H1 (cell line): ENCODE data around the gene CHST2. TPM values are rescaled to one million over a fixed set of nuclear protein-coding genes. Genes with fewer than 3 reads are reported as not detected.

Source experiments
- CTCF ChIA-PET: fragments of 300-600 bp; sonication (Branson Sonifier 250); formaldehyde crosslinking; loops from one replicate; lab custom pipeline; 2021; ENCODE audit not compliant: partially characterized antibody; lab: Charles Lee
- POLR2A ChIA-PET: fragments of 300-600 bp; sonication (Branson Sonifier 250); formaldehyde crosslinking; loops from one replicate; lab custom pipeline; 2021; ENCODE audit warnings: inconsistent platforms; ENCODE audit not compliant: partially characterized antibody; lab: Charles Lee
- DNase-seq, 2 experiments: peaks; one replicate each; pipeline versions ENCODE4 v3.0.0 to v3.0.0-alpha.2; 2010 to 2022; ENCODE audit warnings: low spot score in 2 of 2, low read depth in 1 of 2, mixed read lengths in 1 of 2
- FAIRE-seq: peaks from 2 replicates; lab custom pipeline; 2011; peaks lifted over from hg19 to GRCh38; lab: Jason Lieb, UNC
- H2AFZ ChIP-seq: 2 replicates; pipeline ENCODE4 v1.8.1; 2012; ENCODE audit warnings: low read length, inconsistent platforms
- H2AK5ac ChIP-seq: 2 replicates; pipeline ENCODE4 v1.6.1; 2013; ENCODE audit warnings: low read depth, low read length
- H2BK120ac ChIP-seq: replicated peaks from 2 replicates; pipeline ENCODE3; 2013; ENCODE audit warnings: low read depth, low read length, inconsistent platforms
- H2BK12ac ChIP-seq: 2 replicates; pipeline ENCODE4 v1.6.1; 2013; ENCODE audit warnings: low read depth, low read length
- H2BK15ac ChIP-seq: 2 replicates; pipeline ENCODE4 v1.6.1; 2013; ENCODE audit warnings: low read length
- H2BK20ac ChIP-seq: 2 replicates; pipeline ENCODE4 v1.6.1; 2013; ENCODE audit warnings: low read length
- H2BK5ac ChIP-seq: 2 replicates; pipeline ENCODE4 v1.6.1; 2013; ENCODE audit warnings: low read depth, low read length
- H3K14ac ChIP-seq: 2 replicates; pipeline ENCODE4 v1.6.1; 2013; ENCODE audit warnings: inconsistent platforms; ENCODE audit not compliant: insufficient read length
- H3K18ac ChIP-seq: 2 replicates; pipeline ENCODE4 v1.6.1; 2013; ENCODE audit warnings: low read length; ENCODE audit errors: extremely low read depth
- H3K23ac ChIP-seq: 2 replicates; pipeline ENCODE4 v1.6.1; 2013; ENCODE audit warnings: inconsistent platforms; ENCODE audit not compliant: insufficient read length
- H3K23me2 ChIP-seq: 2 replicates; pipeline ENCODE4 v1.6.1; 2013; ENCODE audit warnings: low read depth, low read length
- H3K27ac ChIP-seq: 2 replicates; pipeline ENCODE4 v1.6.1; 2011; ENCODE audit warnings: low read depth, low read length, inconsistent platforms
- H3K27me3 ChIP-seq, 4 experiments: replicated peaks in 1 of 4; 1 replicate in 1 of 4; 2 replicates in 3 of 4; pipeline versions ENCODE4 v1.6.1 to v1.8.1; 2011 to 2013; ENCODE audit warnings: low read length in 3 of 4, mild to moderate bottlenecking in 3 of 4, inconsistent platforms in 2 of 4, mixed read lengths in 2 of 4, moderate library complexity in 1 of 4; ENCODE audit not compliant: control insufficient read depth in 3 of 4, insufficient read depth in 3 of 4; ENCODE audit errors: extremely low read depth in 1 of 4
- H3K36me3 ChIP-seq, 4 experiments: 2 replicates each; pipeline versions ENCODE4 v1.6.1 to v1.8.1; 2011 to 2013; ENCODE audit warnings: mild to moderate bottlenecking in 4 of 4, low read length in 3 of 4, moderate library complexity in 2 of 4, control low read depth in 1 of 4, inconsistent platforms in 1 of 4; ENCODE audit not compliant: insufficient read depth in 4 of 4, control insufficient read depth in 2 of 4
- H3K4ac ChIP-seq: replicated peaks from 2 replicates; pipeline ENCODE3; 2013; ENCODE audit warnings: low read length, low read depth, mixed read lengths, inconsistent platforms; ENCODE audit not compliant: insufficient read length
- H3K4me1 ChIP-seq, 4 experiments: replicated peaks in 1 of 4; 1 replicate in 1 of 4; 2 replicates in 3 of 4; pipeline versions ENCODE4 v1.6.1 to v1.8.1; 2011 to 2013; ENCODE audit warnings: low read length in 3 of 4, inconsistent platforms in 2 of 4, mixed read lengths in 1 of 4; ENCODE audit not compliant: insufficient read depth in 4 of 4, control insufficient read depth in 3 of 4
- H3K4me2 ChIP-seq, 2 experiments: 2 replicates each; pipeline versions ENCODE4 v1.6.1 to v1.8.1; 2011 to 2013; ENCODE audit warnings: low read depth in 2 of 2, low read length in 2 of 2, control low read depth in 1 of 2, inconsistent platforms in 1 of 2, mild to moderate bottlenecking in 1 of 2; ENCODE audit not compliant: insufficient read depth in 1 of 2
- H3K4me3 ChIP-seq, 4 experiments: fragments of 200-600, 300-600 bp in 1 of 4; sonication (generic), shearing (Covaris generic), sonication (Bioruptor Twin) in 1 of 4; 2 replicates each; pipeline versions ENCODE4 v1.5.1 to v1.8.1; 2011 to 2016; ENCODE audit warnings: low read length in 4 of 4, low read depth in 3 of 4, control low read depth in 2 of 4, inconsistent platforms in 2 of 4, mild to moderate bottlenecking in 2 of 4, mixed read lengths in 1 of 4, moderate library complexity in 1 of 4; ENCODE audit not compliant: insufficient read depth in 2 of 4; ENCODE audit errors: extremely low read depth in 1 of 4
- H3K56ac ChIP-seq: replicated peaks from 2 replicates; pipeline ENCODE3; 2013; ENCODE audit warnings: low read depth, mild to moderate bottlenecking, mixed read lengths, low read length, inconsistent platforms; ENCODE audit not compliant: insufficient read length
- H3K79me1 ChIP-seq: 2 replicates; pipeline ENCODE4 v1.6.1; 2013; ENCODE audit warnings: low read depth, low read length, control low read depth
- H3K79me2 ChIP-seq, 2 experiments: 2 replicates each; pipeline versions ENCODE4 v1.6.1 to v1.8.1; 2012 to 2013; ENCODE audit warnings: low read length in 2 of 2, mild to moderate bottlenecking in 2 of 2, inconsistent platforms in 1 of 2; ENCODE audit not compliant: insufficient read depth in 2 of 2, control insufficient read depth in 1 of 2
- H3K9ac ChIP-seq, 4 experiments: replicated peaks in 1 of 4; 1 replicate in 1 of 4; 2 replicates in 3 of 4; pipeline versions ENCODE4 v1.6.1 to v1.8.1; 2011 to 2013; ENCODE audit warnings: low read depth in 3 of 4, low read length in 3 of 4, control low read depth in 2 of 4, mild to moderate bottlenecking in 2 of 4, moderate library complexity in 2 of 4, inconsistent platforms in 1 of 4; ENCODE audit errors: extremely low read depth in 1 of 4
- H3K9me3 ChIP-seq, 2 experiments: 2 replicates each; pipeline versions ENCODE4 v1.6.1 to v1.8.1; 2012 to 2013; ENCODE audit warnings: mild to moderate bottlenecking in 2 of 2, moderate library complexity in 2 of 2, control low read depth in 1 of 2, inconsistent platforms in 1 of 2, low read depth in 1 of 2, low read length in 1 of 2, mixed read lengths in 1 of 2; ENCODE audit not compliant: insufficient read depth in 2 of 2
- H4K20me1 ChIP-seq, 2 experiments: replicated peaks in 1 of 2; 2 replicates each; pipeline versions ENCODE3 to v1.8.1; 2011 to 2013; ENCODE audit warnings: inconsistent platforms in 2 of 2, low read length in 2 of 2, mild to moderate bottlenecking in 1 of 2; ENCODE audit not compliant: insufficient read depth in 2 of 2, control insufficient read depth in 1 of 2
- H4K5ac ChIP-seq: 2 replicates; pipeline ENCODE4 v1.6.1; 2013; ENCODE audit warnings: low read length, low read depth, mixed read lengths, inconsistent platforms; ENCODE audit not compliant: insufficient read length
- H4K8ac ChIP-seq: 2 replicates; pipeline ENCODE4 v1.8.0; 2013; ENCODE audit warnings: mild to moderate bottlenecking, moderate library complexity, low read length, inconsistent platforms; ENCODE audit not compliant: insufficient read depth; ENCODE audit errors: extremely low read depth
- H4K91ac ChIP-seq: replicated peaks from 2 replicates; pipeline ENCODE3; 2013; ENCODE audit warnings: low read length, mixed read lengths, inconsistent platforms; ENCODE audit not compliant: insufficient read length
- EP300 ChIP-seq, 2 experiments: IDR thresholded peaks; 1 replicate in 1 of 2; 2 replicates in 1 of 2; pipeline ENCODE4 v1.6.1; 2011 to 2012; ENCODE audit warnings: low read depth in 2 of 2, low read length in 2 of 2, mild to moderate bottlenecking in 2 of 2, borderline replicate concordance in 1 of 2, inconsistent platforms in 1 of 2, moderate library complexity in 1 of 2
- KDM4A ChIP-seq: IDR thresholded peaks from one replicate; pipeline ENCODE4 v1.7.1; 2012; ENCODE audit warnings: low read depth, mild to moderate bottlenecking, moderate library complexity, low read length, inconsistent platforms; ENCODE audit not compliant: severe bottlenecking
- POLR2AphosphoS5 ChIP-seq: IDR thresholded peaks from 2 replicates; pipeline ENCODE4 v1.6.1; 2011; ENCODE audit warnings: low read depth, low read length
- WGBS, 2 experiments: shearing (Covaris generic) in 1 of 2; methylation state at CpG; one replicate each; pipeline versions ENCODE4 v1.1.6 to v1.1.7; 2013 to 2015; ENCODE audit warnings: low lambda C conversion rate in 2 of 2, mixed read lengths in 2 of 2, inconsistent platforms in 1 of 2, low coverage in 1 of 2, missing lambda C conversion rate in 1 of 2; ENCODE audit not compliant: insufficient replicate concordance in 2 of 2, insufficient coverage in 1 of 2, insufficient read length in 1 of 2; ENCODE audit errors: extremely low coverage in 1 of 2, missing lambda C conversion rate in 1 of 2; 5-methylcytosine and 5-hydroxymethylcytosine counted together
- polyA plus RNA-seq, 7 experiments: library from polyadenylated mRNA; depleted of rRNA in 3 of 7; stranded (reverse) in 5 of 7; unstranded in 2 of 7; fragments of >200 nt in 5 of 7; fragments of 200-250 nt in 2 of 7; gene quantifications; 1 replicate in 5 of 7; 2 replicates in 1 of 7; 4 replicates in 1 of 7; pipeline versions ENCODE4 v1.2.1 to v1.2.3, GENCODE V29; 2011 to 2013; ENCODE audit warnings: missing spikeins in 2 of 7, mixed read lengths in 2 of 7
- total RNA-seq: library from RNA; stranded (reverse); fragmentation: NEBNext Ultra II Directional; extraction: Animal tissue kit (Norgen Biotek cat#: 25700); gene quantifications from 2 replicates; pipeline ENCODE4 v1.2.1, GENCODE V29; 2021

The CHST2 gene
- total and polyA plus RNA-seq, 2 of the 8 experiments (the other 6 are each of a cell fraction or from before 2014, with no cell fraction given): 3.2 to 15.1 TPM

GRCh38 chr3:143163562-143164100, 44.1 kb downstream of the CHST2 start:
- no peak overlapping the region for H4K5ac ChIP-seq
- no peak overlapping the region for H3K4ac ChIP-seq
- FAIRE-seq: no peak

More at GRCh38 chr3:143163562-143164100, 44.1 kb downstream of the CHST2 start:
- H3K23me2 ChIP-seq: no peaks in the 10 kb centered on the region
- no peak overlapping the region for H3K9ac ChIP-seq
- no peaks in the 10 kb centered on the region; a peak in 1 of 7 replicates for H3K4me1 ChIP-seq
- no peak overlapping the region for H4K91ac ChIP-seq
- no peak overlapping the region for H2BK5ac ChIP-seq
- no peaks in the 10 kb centered on the region for H3K9me3 ChIP-seq
- no peaks in the 10 kb centered on the region for H3K79me2 ChIP-seq
- WGBS, 2 experiments: 88% methylated on average over 3 of the region's 3 CpGs; no CpG with 5 or more reads in 1 of the 2 experiments
- no peak overlapping the region for H2BK12ac ChIP-seq
- no peaks in the 10 kb centered on the region for H3K79me1 ChIP-seq
- no peak overlapping the region for H2BK15ac ChIP-seq
- H4K20me1 ChIP-seq: no peaks in the 10 kb centered on the region
- no peak overlapping the region for H3K23ac ChIP-seq
- H3K18ac ChIP-seq: no peak overlapping the region
- H3K27me3 ChIP-seq: no peaks in the 10 kb centered on the region; a peak in 1 of 7 replicates
- no peak overlapping the region for H3K4me3 ChIP-seq
- no peak overlapping the region for H2BK120ac ChIP-seq
- no peak overlapping the region for H3K14ac ChIP-seq
- H3K4me2 ChIP-seq: no peak overlapping the region
- H2BK20ac ChIP-seq: no peak overlapping the region
- H3K27ac ChIP-seq: no peak overlapping the region
- H3K36me3 ChIP-seq: no peaks in the 10 kb centered on the region
- no peak for TF ChIP-seq KDM4A
- no peak for TF ChIP-seq POLR2AphosphoS5
- no peak for TF ChIP-seq EP300 (IDR thresholded peaks at IDR 0.05; ENCODE audit: borderline replicate concordance in 1 of 2, low read depth in 2 of 2, low read length in 2 of 2)
- no peak overlapping the region for H4K8ac ChIP-seq
- DNase-seq: no peak
- POLR2A ChIA-PET: no interaction called here
- H2AK5ac ChIP-seq: no peak overlapping the region
- H2AFZ ChIP-seq: no peak overlapping the region; the same call in 1 of the 2 replicates
- CTCF ChIA-PET: interaction anchor here (1.9 kb wide), 1 partner anchor 43 kb away, joined by 5 read pairs; no protein-coding TSS in a partner anchor
- H3K56ac ChIP-seq: no peak overlapping the region
